Stimulated activated CD8-positive, alpha-beta memory T cell treated with anti-CD3 and anti-CD28 coated beads, Interleukin-4, amount 100 ng/mL, for 1 hour (primary cell): ENCODE results near the gene SRRM2.
A peak's percentile ranks its signal among the peaks of the same experiment; 100 is the strongest.
"Not testable (repeated sequence)": the region's sequence is repeated elsewhere in the genome, so short reads cannot be mapped to it uniquely, and the experiment has no call there.

Experiments used
- DNase-seq, 2 donors: peaks; one replicate each; pipeline ENCODE4 v3.0.0-alpha.2; 2020; ENCODE audit warnings: low read depth in 2 of 2, low spot score in 1 of 2

SRRM2 gene

DNA sequence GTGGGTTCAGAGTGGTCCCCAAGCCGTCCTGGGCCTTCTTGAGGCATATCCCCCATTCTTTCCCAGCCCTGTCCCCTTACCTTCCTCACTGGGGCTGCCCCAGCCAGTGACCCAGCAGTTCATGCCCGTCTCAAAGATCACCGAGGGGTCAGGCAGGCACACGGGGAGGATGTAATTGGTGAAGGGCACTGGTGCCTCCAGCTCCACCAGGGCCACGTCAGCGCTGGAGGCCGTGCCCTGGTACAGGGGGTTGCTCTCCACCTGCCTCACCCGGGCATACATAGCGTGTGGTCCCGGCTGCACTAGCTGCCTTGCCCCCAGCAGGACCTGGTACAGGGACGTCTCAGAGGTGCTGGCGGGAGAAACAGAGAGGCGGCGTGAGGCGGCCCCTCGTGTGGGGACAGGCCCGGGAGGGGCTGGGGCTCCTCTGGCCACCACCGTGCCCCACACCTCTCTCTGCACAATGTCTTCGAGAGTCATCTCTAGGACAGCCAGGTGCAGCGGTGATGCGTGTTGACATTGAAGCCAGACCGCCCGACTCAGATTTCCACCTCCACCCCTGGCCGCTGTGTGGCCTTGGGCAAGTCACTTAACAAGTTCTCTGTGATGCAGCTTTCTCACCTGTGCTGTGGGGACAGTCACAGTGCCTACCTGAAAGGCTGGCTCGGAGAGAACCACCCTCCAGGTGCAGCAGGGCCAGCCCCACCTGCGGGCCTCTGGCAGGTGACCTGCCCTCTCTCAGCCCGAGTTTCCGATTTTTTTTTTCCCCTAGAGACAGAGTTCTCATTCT lies 38.3 kb upstream of the SRRM2 start:
- no peak for DNase-seq

DNA sequence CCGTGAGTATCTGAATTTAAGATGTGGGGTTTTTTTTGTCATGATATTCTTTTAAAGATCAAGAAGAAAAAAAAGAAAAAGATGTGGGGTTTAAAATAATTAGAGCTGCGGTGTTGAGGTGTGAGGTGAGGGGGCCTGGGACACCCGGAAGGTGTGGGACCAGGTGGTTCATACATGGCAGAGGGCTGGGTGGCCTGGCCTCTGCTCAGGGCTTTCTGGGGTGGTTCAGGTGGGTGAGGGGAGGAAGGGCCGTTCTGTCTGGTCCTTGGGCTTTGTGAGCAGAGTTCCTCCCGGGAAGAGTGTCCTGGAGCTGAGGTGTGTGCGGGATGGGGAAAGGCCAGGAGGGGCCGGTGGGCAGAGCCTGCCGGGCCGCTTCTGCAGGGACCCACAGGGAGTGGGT lies 37.4 kb upstream of the SRRM2 start:
- DNase-seq: no peak

DNA sequence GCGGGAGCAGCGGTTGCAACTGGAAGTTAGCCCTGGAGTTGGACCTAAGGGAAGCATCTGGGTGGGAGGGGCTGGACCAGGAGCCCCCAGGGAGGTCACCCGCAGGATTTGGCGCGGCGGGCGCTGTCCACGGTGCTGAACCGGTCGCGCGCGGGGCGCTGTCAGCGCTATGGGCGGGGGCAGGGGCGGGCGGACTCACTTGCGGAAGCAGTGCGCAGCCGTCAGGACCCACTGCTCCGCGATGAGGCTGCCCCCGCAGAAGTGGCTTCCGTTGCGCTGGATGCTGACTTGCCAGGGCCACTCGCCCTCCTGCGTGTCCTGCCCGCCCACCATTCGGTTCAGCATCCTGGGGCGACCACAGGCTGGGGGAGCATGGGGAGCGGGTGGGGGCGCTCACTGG lies 36.9 kb upstream of the SRRM2 start:
- peak; percentile 60 to 78 for DNase-seq

DNA sequence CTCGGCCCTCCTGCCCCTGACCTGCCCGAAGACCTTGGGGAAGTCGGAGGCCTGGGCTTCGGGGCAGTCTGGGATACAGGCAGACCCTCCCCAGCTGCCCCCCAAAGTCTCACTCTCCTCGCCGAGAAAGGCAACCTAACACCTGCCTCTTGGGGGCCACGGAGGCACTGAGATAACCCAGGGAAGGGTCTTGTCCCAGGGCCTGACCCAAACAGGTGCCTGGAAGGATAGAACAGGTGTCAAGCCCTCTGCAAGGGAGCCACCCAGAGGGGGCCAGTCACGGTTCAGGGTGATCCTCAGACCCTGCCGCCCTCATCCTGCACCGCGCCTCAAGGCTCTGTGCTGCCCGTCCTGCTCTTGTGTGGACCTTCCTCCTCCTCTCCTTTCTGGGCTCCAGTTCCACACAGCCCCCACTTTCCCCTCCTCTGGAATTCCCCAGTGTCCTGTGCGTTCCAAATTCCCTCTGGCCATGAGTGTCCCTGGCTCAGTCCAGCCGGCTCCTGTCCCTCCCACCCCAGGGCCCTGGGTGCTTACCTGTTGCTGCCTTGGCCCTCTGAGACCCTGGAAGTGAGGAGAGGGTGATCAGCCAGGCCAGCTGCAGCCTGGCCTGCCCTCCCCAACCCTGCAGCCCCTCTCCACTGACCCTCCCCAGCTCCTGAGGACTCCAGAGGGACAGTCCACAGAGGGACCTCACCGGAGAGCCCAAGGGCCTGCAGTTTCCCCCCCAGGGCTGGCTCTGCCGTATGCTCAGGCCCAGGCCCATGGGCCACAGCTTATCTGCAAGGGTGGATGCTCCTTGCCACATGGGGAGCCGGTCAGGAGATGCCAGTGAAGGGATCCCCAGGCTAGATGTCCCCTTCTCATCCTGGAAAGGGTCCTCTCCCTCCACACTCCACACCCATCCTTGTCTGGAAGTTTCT lies 36.2 kb upstream of the SRRM2 start:
- no peak for DNase-seq

DNA sequence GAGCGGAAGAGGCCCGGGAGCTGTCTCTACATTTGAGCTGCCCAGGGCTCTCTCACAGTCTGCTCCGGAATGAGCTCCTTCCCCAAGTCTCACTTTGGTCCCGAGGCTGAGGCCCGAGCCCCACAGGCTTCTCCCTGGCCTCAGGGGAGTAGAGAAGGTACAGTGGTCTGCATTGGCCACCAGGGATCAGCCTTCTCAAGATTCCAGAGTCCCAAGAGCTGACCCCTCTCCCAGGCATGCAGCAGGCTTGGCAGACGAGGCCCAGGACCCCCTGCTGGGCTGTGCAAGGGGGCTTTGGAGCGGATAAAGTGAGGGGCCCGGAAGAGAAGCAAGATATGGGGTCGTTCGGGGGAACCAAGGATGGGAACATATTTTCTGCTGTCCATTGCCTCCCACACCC lies 35.5 kb upstream of the SRRM2 start:
- no peak for DNase-seq

DNA sequence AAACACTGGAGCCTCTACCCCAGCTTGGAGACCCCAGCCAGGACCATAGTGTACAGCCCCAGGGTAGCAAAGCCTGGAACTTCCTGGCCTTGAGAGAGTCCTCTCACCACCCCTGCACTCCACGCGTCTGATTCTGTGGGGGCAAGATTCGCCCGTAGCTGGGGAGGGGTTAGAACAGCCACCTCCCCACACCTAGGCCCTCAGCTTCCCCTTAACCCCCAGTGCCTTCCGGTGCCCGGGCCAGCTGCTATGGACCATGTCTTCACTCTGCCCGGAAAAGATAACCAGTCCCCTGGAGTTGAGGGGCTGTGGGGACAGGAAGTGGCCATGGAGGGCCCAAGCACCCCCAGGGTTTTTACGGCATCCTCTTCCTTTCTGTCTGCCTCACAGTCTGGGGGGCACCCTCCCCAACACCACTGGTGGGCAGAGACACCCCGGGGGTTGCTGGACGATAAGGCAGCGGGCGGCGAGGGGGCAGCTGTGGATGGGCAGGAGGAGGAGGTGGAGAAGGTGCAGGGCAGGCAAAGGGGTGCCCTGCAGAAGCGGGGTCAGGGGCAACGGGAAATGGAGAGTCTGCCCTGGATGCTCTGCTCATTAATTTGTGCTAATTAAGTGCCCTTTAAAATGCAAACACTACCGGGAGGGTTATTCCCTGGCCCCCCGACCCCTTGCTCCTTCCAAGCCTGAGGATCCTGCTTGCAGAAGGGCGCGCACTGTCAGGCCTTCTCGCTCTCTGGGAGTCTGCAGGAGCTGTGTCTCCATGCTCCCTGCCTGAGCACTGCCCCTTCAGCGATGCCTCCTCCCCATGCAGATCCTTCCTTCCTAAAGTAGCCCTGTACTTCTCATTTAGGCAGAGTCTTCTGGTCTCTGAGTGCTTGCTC lies 34.8 kb upstream of the SRRM2 start:
- DNase-seq: no peak

DNA sequence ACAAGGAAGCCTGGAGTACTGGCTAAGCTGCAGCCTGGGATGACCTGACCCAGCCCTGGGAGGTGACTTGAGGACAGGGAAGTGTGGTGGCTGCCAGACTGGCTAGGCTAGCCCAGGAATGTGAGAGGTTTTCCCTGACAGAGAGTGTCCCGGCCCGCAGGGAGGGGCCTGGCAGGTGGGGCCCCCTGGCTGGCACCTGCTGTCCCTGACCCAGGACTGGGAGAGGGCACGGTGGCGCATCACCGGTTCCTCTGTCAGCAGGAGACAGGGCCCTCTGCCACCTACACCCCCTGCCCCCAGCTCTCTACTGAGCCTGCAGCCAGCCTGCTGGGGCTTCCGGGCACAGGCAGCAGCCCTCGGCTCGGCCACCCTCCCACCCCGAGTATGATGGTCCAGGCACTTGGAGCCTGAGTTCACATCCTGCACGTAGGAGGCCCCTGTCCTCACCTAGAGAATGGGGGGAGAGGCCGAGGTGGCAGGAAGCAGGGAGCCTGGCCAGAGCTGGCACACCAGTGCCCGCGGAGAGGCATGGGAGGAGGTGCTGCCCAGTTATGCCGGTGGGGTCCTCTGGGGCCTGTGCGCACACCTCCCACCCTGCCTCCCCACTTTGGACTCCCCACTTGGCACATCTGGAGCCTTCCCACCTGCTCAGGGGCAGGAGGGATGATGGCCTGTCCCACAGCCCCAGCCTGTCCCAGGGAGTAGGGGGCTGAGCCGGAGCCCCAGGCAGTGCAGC lies 32.9 kb upstream of the SRRM2 start:
- DNase-seq: no peak

DNA sequence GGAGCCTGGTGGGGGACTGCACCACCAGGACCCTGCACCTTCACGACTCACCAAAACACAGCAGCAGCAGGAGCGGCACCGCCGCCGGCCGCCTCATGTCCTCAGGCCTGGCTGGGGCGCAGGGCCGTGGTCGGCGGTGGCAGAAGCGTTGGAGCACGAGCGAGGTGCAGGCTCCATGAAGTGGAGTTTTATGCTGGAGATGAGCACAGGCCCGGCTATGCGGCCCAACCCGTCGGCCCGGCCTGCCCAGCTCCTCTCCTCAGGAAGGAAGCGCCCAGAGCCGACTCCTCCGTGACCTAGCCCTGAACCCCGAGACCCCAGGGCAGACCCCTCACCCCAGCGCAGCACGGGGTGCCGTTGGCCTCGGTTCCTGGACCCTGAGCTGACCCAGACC lies 32.4 kb upstream of the SRRM2 start, which contains the start of gene PRSS27:
PRSS27 (minus strand) TSS at position 161 of the 394 bp plus-strand sequence; CDS start at position 97, 64 bp downstream.
- no peak for DNase-seq

DNA sequence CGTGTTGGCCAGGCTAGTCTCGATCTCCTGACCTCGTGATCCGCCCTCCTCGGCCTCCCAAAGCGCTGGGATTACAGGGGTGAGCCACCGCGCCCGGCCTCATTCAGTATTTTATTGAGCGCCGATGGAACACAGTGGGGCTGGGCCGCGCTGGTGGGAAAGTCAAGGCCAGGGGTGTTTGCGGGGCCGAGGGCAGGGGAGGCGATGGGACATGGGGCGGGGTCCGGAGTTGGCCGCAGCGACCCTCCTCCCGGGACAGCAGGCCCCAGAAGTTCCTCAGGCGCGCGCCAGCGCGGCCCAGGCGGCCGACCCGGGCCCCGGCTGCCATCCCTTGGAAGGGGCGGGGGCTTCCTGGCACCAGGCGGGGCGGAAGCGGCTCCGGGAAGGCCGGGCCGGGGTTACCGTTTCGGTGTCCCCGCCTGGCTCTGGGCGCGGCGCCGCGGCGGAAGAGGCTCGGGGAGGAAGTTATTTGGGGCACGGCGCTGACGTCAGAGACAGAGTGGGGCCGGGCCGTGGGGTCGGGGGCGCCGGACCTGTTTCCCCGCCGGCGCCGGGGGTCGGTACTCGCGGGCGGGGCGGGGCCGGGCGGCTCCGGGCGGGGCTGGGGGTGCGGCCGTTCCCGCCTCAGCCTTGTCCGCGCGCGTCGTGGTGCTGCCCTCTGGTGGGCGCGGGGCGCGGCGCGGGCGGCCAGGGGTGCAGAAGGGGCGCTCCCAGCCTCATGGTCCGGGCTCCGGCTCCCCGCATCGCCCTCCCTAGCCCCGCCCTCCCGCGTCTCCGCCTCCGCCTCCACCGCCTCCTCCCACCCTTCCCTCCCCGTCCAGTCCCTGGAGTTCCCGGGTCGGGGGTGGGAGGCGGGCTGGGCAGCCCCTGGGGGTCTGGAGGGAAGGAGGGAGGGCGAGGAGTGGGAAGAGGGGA lies 31.5 kb upstream of the SRRM2 start:
- peak; percentile 58 to 62 for DNase-seq

DNA sequence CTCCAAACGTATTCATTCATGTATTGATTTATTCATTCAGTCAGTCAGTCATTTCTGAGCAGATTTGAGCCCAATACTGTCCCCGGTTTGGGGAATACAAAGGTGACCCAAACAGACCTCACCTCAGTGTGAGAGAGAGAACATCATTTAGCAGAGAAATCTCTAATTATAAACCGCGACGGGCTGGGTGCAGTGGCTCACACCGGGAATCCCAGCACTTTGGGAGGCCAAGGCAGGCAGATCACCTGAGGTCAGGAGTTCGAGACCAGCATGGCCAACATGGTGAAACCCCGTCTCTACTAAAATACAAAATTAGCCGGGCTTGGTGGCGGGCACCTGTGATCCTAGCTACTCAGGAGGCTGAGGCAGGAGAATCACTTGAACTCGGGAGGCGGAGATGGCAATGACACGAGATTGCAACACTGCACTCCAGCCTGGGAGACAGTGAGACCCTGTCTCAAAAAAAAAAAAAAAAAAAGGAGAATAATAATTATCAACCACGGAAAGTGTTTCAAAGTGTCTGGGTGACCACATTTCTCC lies 30.7 kb upstream of the SRRM2 start:
- not testable (repeated sequence) for DNase-seq

DNA sequence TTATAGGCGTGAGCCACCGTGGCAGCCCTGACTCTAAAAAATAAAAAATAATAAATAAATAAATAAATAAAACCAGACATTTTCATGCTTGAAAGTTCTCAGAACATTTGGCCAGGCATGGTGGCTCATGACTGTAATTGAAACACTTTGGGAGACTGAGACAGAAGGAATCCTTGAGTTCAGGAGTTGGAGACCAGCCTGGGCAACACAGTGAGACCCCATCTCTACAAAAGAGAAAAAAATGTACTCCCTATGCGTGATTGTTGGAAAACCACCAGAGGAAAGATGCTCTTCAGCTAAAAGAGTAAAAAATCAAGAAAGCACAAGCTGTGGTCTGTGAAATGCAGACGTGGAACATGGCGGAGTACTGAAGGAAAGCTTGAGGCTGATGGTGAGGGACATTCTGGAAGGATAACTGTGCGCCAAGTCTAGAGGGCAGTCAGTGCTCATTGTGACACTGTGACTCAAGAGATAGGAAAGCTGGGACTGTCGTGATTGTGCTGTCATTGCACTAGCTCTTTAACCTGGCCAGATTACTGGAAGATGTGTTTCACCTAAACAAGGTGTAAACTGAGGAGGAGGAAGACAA lies 28.3 kb upstream of the SRRM2 start:
- DNase-seq: no peak

DNA sequence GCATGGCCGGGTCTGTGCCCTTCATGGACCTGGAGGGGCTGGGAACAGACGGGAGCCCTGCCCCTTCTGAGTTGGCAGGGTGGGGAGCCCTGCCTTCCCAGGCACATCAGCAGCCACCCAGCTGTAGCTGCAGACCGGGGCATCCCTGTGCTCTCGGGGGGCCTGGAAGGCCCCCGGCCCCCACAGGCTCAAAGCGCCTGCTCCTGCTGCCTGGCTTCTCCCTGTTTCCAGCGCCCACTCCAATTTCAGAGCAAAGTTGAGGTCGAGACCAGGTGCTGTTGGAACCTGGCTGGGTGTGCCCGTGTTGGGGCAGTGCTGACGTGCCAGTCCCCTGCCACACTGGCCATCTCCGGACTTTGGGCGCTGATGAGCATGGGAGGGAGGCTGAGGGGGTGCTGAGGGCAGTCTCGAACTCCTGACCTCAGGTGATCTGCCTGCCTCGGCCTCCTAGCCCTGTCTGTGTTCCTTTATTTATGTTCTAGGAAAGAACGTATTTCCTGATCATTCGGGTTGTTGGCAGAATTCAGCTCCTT lies 27.6 kb upstream of the SRRM2 start:
- DNase-seq: no peak

DNA sequence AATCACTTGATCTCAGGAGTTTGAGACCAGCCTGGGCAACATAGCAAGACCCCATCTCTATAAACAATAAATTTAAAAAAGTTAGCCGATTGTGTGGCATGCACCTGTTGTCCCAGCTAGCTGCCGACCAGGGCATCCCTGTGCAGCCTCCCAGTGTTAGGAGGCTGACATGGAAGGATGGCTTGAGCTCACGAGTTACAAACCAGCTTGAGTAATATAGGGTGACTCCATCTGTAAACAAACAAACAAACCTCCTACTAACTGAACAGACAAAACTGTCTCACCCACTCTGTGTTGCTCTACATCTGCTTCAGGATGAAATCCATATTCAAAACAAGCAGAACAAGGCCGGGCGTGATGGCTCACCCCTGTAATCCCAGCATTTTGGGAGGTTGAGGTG lies 25.5 kb upstream of the SRRM2 start:
- DNase-seq: no peak

DNA sequence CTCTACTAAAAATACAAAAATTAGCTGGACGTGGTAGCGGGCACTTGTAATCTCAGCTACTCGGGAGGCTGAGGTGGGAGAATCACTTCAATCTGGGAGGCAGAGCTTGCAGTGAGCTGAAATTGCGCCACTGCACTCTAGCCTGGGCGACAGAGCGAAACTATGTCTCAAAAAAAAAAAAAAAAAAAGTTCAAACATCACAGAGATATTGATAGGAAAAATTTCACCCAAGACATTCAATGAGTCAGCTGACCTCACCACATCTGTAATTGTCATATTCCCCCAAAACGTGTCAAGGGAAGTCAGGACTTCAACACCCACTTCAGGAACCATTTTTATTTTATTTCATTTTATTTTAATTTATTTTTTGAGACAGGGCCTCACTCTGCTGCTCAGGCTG lies 24.4 kb upstream of the SRRM2 start:
- no peak for DNase-seq

DNA sequence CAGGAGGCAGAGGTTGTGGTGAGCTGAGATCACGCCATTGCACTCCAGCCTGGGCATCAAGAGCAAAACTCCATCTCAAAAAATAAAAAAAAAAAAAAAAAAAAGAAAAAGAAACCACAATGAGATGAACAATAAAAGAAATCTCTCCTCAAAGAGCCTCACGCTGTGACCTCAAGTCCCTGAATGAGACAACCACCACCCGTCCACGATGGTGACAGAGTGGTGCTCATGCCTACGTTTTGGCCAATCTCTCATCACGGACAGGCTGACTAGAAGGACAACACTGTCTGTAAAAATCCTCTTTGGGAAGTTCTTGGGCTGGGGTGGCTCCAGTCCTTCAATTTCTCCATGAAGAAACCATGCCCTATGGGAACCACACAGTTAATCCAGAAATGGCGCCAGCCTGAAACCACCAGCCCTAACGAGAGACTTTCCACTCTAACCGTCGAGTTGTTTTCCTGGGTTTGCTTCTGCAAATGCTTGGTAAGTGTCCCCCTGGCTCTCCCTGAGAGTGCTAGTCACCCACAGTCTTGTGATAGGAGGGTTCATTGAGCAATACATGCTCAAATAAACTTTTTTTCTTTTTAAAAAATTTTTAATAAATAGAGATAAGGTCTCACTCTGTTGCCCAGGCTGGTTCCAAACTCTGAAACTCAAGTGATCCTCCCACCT lies 17.5 kb upstream of the SRRM2 start:
- DNase-seq: no peak

DNA sequence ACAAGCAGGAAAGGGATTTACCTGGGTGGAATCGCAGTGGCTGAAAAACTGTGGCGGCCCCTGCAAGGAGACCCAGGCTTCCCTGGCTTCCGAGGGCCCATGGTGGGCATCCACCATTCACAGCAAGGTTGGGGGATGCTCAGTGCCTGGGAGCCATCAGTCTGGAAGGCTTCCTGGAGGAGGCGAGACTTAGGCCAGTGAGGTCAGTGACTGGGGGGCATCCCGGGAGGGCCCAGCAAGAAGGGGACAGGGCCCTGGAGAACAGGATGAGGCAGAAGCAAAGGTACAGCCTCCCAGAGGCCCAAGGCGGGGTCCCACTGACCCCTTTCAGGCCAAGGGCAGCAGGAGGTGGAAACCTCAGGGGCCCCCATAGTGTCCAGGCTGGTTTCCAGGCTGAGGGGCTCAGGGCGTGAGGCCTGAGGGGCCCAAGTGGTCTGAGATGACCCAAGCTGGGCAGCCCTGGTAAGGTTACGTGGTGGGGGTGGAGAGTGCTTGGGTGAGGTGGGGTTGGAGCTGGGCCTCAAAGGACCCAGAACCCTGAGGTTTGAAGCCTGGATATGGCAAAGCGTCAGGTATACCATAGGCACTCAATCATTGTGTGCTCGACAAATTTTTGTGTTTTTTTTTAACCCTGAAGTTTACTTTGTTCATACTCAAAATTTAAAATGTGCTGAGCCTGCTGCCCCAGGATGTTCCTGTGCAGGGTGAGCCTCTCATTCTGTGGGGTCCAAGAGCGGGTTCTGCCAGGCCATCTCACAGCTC lies 15.8 kb upstream of the SRRM2 start:
- no peak for DNase-seq

DNA sequence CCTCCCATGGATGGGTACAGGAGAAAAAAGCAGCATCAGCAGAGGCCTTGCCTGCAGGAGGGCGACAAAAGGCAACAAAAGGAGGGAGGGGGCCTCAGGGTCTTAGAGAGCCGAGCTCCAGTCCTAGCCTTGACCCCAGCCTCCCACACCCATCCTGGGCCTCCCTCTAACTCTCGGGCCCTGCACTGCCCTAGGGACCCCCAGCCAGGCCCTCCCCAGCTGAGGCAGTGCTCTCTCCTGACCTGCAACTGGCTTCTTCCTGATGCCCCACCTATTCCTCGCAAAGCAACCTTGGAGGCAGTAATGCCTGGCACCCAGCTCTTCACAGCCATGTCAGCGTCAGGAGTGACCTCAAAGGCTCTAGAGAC lies 15.2 kb upstream of the SRRM2 start:
- DNase-seq: no peak
